K562 (cell line): ENCODE data around the gene ZKSCAN4. TPM values are rescaled to one million over a fixed set of nuclear protein-coding genes. Genes with fewer than 3 reads are reported as not detected.

ENCODE experiments used
- ATF7 ChIP-seq: fragments of 450-650 bp; IDR thresholded peaks from 2 replicates; pipeline ENCODE4 v1.7.1; 2014; ENCODE audit warnings: mild to moderate bottlenecking, moderate library complexity
- BCL6 ChIP-seq: fragments of 250-450 bp; sonication (Bioruptor Pico); IDR thresholded peaks from 2 replicates; pipeline ENCODE4 v1.4.0; 2020
- CHD1 ChIP-seq: fragments of 200-600 bp; sonication (generic); IDR thresholded peaks from one replicate; pipeline ENCODE4 v1.6.1; 2012; ENCODE audit warnings: mild to moderate bottlenecking, moderate library complexity, low read length, inconsistent platforms
- CREB5 ChIP-seq: fragments of 250-450 bp; sonication (Bioruptor Pico); IDR thresholded peaks from 2 replicates; pipeline ENCODE4 v1.5.0; 2020; ENCODE audit warnings: mild to moderate bottlenecking
- ELF4 ChIP-seq: fragments of 450-650 bp; formaldehyde crosslinking; IDR thresholded peaks from 2 replicates; pipeline ENCODE4 v1.4.0; 2022; ENCODE audit warnings: missing genetic modification characterization
- EP400 ChIP-seq: fragments of 450-650 bp; IDR thresholded peaks from 2 replicates; pipeline ENCODE4 v1.6.1; 2017; ENCODE audit warnings: antibody characterized with exemption, mild to moderate bottlenecking, moderate library complexity
- GATAD2A ChIP-seq: fragments of 450-650 bp; IDR thresholded peaks from 2 replicates; pipeline ENCODE4 v1.6.1; 2017
- HNRNPK ChIP-seq: fragments of 200-400 bp; formaldehyde crosslinking; IDR thresholded peaks from one replicate; pipeline ENCODE4 v1.6.1; 2018; ENCODE audit warnings: mild to moderate bottlenecking, low read depth, low read length; ENCODE audit not compliant: poor library complexity, severe bottlenecking
- HNRNPUL1 ChIP-seq: fragments of 200-400 bp; formaldehyde crosslinking; IDR thresholded peaks from 2 replicates; pipeline ENCODE4 v1.6.1; 2017; ENCODE audit warnings: low read length
- ID3 ChIP-seq, 2 experiments: fragments of 250-450 bp in 1 of 2; fragments of 450-650 bp in 1 of 2; sonication (Bioruptor Pico) in 1 of 2; IDR thresholded peaks; 2 replicates each; pipeline versions ENCODE4 v1.6.1 to v1.8.0; 2016 to 2021; ENCODE audit warnings: mild to moderate bottlenecking in 2 of 2, moderate library complexity in 2 of 2, missing compliant biosample characterization in 1 of 2, missing genetic modification characterization in 1 of 2
- L3MBTL2 ChIP-seq: fragments of 450-650 bp; IDR thresholded peaks from 2 replicates; pipeline ENCODE4 v1.6.1; 2016; ENCODE audit warnings: mild to moderate bottlenecking, moderate library complexity
- PHTF2 ChIP-seq: fragments of 250-450 bp; sonication (Bioruptor Pico); IDR thresholded peaks from 2 replicates; pipeline ENCODE4 v1.5.0; 2021; ENCODE audit warnings: mild to moderate bottlenecking
- SREBF2 ChIP-seq: sonication (generic); formaldehyde crosslinking; IDR thresholded peaks from 2 replicates; pipeline ENCODE4 v1.4.0; 2020; ENCODE audit warnings: mild to moderate bottlenecking, missing genetic modification reagents
- TAF15 ChIP-seq: fragments of 200-400 bp; formaldehyde crosslinking; IDR thresholded peaks from 2 replicates; pipeline ENCODE4 v1.6.1; 2017; ENCODE audit warnings: mild to moderate bottlenecking, low read depth, low read length, moderate library complexity
- THRB ChIP-seq: fragments of 450-650 bp; formaldehyde crosslinking; conservative IDR thresholded peaks from 2 replicates; pipeline ENCODE4 v1.4.0; 2022; ENCODE audit warnings: mild to moderate bottlenecking, missing genetic modification characterization
- ZNF134 ChIP-seq: fragments of 250-450 bp; sonication (Bioruptor Pico); conservative IDR thresholded peaks from 2 replicates; pipeline ENCODE4 v1.4.0; 2020
- ZNF407 ChIP-seq: fragments of 450-650 bp; IDR thresholded peaks from 2 replicates; pipeline ENCODE4 v1.6.1; 2016; ENCODE audit warnings: low read depth
- polyA plus RNA-seq, 8 experiments: library from polyadenylated mRNA; depleted of rRNA in 4 of 8; stranded (reverse) in 5 of 8; unstranded in 3 of 8; fragments of >200 nt; fragmentation: Nextera tagmentation in 2 of 8; fragmentation: Illumina TruSeq in 1 of 8; extraction: Ambion mirVana in 2 of 8; extraction: Trizol in 1 of 8; gene quantifications; 2 replicates each; pipeline versions ENCODE4 v1.2.1 to v1.2.3, GENCODE V29; 2011 to 2014; ENCODE audit warnings: inconsistent platforms in 1 of 8, missing spikeins in 1 of 8
- total RNA-seq, 7 experiments: library from RNA; depleted of rRNA in 6 of 7; stranded (reverse); fragments of >200 nt in 6 of 7; fragmentation: Illumina TruSeq in 2 of 7; extraction: Trizol in 2 of 7; gene quantifications; 2 replicates each; pipeline versions ENCODE4 v1.2.1 to v1.2.3, GENCODE V29; 2011 to 2021; ENCODE audit warnings: low replicate concordance in 1 of 7

ZKSCAN4 gene
- total and polyA plus RNA-seq, 9 of the 15 experiments (the other 6 are each of a cell fraction or from before 2014, with no cell fraction given) = 1.2 to 5.3 (median 4.7) TPM

GRCh38 chr6:28212510-28213212, 39.4 kb downstream of the ZKSCAN4 start (continued):
- TF ChIP-seq ZNF407 (peak; percentile 82), THRB (CRISPR knock-in tag) (no peak), EP400 (peak; percentile 68), SREBF2 (CRISPR knock-in tag) (0 out of 2 replicates have a peak, but pooled peaks have one; percentile 11), ELF4 (CRISPR knock-in tag) (no peak), PHTF2 (CRISPR knock-in tag) (no peak), ID3 (CRISPR knock-in tag; IDR thresholded peaks at IDR 0.05) (no peak), ID3 (tag; IDR thresholded peaks at IDR 0.05) (peak; percentile 87; the same call in 1 of the 2 replicates), ZNF134 (CRISPR knock-in tag) (no peak), HNRNPK (no peak), GATAD2A (peak; percentile 64; the same call in 1 of the 2 replicates), HNRNPUL1 (0 out of 2 replicates have a peak, but pooled peaks have one; percentile 64), CREB5 (CRISPR knock-in tag) (no peak), BCL6 (CRISPR knock-in tag) (no peak), CHD1 (no peak), L3MBTL2 (peak; percentile 83), ATF7 (peak; percentile 87), TAF15 (no peak)
